Prostate gland (tissue), 2 donors: ENCODE results near the gene TP53RK.

ENCODE experiments used
- POLR2A ChIP-seq: fragments of 450-650 bp; IDR thresholded peaks from one replicate; pipeline ENCODE4 v1.6.1; 2016; ENCODE audit warnings: antibody characterized with exemption, mild to moderate bottlenecking
- POLR2AphosphoS5 ChIP-seq: sonication (generic); formaldehyde crosslinking; IDR thresholded peaks from one replicate; pipeline ENCODE4 v1.6.1; 2017; ENCODE audit warnings: antibody characterized with exemption
- TF ChIP-seq, protein P1 (sequence below), 4 experiments: fragments of 200-600 bp in 2 of 4; fragments of 450-650 bp in 2 of 4; sonication (generic) in 2 of 4; IDR thresholded peaks; 1 replicate in 3 of 4; 2 replicates in 1 of 4; pipeline ENCODE4 v1.5.1; 2016 to 2019; ENCODE audit warnings: antibody characterized with exemption in 4 of 4, mild to moderate bottlenecking in 2 of 4, moderate library complexity in 2 of 4

DNA sequence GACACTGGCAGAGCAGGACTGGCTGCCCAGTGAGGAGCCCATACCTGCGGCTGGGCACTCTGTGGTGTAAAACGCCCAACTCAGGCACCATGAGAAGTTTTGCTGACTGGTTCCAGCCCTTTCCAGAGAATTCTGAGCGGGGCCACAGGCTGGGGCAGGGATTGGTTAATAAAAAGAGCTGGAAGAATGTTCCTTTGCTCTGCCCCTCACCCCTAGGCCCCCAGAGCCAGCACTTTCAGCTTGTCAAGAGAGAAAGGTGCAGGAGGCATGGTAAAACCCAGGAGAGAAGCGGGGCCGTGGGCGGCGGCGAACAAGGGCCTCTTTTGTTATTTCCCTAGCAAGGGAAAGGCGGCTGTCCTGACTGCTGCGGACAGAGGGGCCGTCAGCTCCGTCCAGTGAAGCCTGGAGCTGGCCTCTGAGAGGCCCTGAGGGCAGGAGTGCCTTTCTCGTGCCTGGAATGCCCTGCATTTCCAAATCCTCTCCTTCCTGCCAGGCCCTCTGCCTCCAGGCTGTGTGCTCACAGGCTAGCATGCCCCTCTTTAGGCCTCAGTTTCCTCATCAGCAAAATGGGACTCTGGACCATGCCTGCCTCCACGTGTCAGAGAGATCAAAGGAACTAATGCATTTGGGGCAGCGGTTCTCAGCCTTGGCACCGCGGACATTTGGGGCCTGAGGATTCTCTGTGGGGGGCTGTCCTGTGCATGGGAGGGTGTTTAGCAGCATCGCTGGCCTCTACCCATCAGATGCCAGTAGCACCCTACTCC, 50.9 kb downstream of the TP53RK start:
- TF ChIP-seq, protein P1, sequence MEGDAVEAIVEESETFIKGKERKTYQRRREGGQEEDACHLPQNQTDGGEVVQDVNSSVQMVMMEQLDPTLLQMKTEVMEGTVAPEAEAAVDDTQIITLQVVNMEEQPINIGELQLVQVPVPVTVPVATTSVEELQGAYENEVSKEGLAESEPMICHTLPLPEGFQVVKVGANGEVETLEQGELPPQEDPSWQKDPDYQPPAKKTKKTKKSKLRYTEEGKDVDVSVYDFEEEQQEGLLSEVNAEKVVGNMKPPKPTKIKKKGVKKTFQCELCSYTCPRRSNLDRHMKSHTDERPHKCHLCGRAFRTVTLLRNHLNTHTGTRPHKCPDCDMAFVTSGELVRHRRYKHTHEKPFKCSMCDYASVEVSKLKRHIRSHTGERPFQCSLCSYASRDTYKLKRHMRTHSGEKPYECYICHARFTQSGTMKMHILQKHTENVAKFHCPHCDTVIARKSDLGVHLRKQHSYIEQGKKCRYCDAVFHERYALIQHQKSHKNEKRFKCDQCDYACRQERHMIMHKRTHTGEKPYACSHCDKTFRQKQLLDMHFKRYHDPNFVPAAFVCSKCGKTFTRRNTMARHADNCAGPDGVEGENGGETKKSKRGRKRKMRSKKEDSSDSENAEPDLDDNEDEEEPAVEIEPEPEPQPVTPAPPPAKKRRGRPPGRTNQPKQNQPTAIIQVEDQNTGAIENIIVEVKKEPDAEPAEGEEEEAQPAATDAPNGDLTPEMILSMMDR (IDR thresholded peaks at IDR 0.05): no peak
- no peak for TF ChIP-seq POLR2AphosphoS5
- no peak for TF ChIP-seq POLR2A
